Measurements from ENCODE around the gene ATAD3A.
"Not testable (repeated sequence)": the region's sequence is repeated elsewhere in the genome, so short reads cannot be mapped to it uniquely, and the experiment has no call there.

ATAD3A gene

DNA sequence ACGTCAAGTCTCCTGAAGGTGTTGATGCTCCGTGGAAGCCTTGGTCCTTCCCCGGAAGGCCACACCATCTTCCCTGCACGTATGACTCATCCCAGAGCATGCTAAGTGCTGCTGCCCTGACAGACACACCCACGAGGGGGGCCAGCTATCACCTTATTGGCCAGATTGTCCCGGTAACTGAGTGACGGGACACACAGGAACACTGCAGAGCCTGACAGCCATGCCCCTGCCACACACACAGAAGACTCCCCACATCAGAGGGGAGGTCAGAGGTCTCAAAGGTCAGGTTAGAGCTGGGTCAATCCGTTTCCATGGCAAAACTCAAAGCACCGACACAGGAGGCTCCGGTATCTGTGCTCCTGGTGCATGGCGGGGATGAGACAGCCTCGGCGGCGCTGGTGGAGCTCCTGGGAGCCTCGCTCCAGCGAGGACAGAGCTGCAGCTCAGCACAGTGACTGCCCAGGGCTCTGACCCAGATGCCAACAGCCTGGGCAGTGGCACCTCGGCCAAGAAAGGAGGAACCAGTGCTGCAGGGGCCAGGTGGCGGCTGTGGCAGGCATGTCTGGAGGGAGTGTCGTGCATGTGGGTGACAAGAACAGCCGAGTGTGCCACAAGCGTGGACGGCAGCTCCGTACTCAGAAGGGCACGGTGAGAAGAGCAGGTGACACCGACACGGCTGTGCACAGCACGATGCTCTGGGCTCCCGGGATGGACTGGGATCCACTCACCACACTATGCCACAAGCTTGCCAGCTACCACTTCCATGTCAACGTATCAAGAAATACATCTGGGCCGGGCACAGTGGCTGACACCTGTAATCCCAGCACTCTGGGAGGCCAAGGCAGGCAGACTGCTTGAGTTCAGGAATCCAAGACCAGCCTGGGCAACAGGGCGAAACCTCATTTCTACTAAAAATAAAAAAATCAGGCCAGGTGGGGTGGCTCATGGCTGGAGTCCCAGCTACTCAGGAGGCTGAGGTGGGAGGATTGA, 43.3 kb downstream of the ATAD3A start:
- DNase-seq (ENCODE audit: low read depth): no peak

- DNase-seq (ENCODE audit: low read depth): no peak
Measured at GRCh38 chr1:1556505-1556904, 44.5 kb downstream of the ATAD3A start.

DNA sequence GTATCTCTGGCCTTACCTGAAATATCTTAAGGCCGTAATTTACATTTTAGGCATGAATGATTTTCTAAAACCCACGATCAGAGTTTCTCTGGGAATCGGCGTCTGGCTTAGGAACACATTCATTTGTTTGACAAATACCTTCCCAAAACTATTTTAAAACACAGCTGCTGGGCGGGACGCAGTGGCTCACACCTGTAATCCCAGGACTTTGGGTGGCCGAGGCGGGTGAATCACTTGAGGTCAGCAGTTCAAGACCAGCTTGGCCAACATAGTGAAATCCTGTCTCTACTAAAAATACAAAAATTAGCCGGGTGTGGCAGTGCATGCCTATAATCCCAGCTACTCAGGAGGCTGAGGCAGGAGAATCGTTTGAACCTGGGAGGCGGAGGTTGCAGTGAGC, 45.0 kb downstream of the ATAD3A start:
- DNase-seq (ENCODE audit: low read depth): not testable (repeated sequence)

DNA sequence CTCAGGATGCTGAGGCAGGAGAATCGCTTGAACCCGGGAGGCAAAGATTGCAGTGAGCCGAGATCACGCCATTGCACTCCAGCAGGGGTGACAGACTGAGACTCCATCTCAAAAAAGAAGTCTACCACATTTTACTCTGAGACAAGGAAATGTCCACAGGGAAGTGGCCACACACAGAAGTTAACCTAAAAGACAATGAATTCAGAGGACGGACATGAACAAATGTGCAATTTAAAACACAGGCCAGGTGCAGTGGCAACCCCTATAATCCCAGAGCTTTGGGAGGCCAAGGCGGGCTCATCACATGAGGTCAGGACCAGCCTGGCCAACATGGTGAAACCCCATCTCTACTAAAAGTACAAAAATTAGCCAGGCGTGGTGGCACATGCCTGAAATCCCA, 45.7 kb downstream of the ATAD3A start:
- not testable (repeated sequence) for DNase-seq (ENCODE audit: low read depth)

DNA sequence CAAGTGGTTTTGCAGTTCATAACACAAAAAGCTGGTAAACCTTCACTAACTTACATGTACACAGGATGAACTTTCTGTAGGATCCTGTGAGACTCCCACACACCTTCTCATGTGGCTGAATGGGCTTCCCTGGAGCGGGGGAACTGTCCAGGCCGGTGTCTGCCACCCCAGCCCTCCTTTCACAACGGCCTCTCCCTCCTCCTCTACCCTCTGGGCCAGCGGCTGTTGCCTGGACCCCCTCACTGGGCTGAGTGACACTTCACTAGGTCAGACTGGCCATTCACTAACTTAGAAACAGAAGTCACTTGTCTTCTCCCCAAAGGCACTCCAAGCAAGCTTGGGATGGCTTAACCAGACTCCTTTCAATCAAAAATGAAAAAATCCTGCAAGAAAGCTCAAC, 46.6 kb downstream of the ATAD3A start:
- no peak for DNase-seq (ENCODE audit: low read depth)

DNA sequence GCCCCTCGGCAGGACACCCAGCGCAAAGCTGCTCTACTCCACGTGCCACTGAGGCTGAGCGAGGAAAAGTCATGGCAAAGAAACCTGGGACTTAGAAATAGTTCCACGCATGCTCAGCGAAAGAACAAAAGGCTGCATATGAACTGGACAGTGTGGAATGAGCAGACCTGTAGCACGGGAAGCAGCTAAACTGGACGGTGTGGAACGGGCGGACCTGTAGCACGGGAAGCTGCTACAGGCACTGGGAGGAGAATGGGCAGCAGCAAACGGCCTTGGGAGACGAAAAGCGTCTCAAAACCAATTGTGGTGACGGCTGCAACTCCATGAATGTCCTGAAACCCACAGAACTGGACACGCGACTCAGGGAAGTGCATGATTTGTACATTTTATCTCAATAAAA, 47.1 kb downstream of the ATAD3A start:
- DNase-seq (ENCODE audit: low read depth): no peak

DNA sequence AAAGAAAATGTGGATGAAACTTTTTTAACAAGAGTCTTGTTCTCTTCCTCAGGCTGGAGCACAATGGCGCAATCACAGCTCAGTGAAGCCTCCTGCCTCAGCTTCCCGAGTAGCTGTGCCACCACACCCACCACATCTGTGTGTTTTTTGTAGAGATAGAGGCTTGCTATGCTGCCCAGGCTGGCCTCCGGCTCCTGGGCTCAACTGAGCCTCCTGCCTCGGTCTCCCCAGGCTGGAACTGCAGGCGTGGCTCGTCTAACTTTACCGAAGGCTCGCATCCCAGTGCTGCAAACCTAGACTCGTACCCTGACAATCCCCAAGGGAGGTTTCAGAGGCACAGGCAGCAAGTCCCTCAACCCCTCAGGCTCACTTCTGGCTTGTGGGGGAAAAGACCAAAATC, 48.2 kb downstream of the ATAD3A start:
- DNase-seq (ENCODE audit: low read depth): no peak

DNA sequence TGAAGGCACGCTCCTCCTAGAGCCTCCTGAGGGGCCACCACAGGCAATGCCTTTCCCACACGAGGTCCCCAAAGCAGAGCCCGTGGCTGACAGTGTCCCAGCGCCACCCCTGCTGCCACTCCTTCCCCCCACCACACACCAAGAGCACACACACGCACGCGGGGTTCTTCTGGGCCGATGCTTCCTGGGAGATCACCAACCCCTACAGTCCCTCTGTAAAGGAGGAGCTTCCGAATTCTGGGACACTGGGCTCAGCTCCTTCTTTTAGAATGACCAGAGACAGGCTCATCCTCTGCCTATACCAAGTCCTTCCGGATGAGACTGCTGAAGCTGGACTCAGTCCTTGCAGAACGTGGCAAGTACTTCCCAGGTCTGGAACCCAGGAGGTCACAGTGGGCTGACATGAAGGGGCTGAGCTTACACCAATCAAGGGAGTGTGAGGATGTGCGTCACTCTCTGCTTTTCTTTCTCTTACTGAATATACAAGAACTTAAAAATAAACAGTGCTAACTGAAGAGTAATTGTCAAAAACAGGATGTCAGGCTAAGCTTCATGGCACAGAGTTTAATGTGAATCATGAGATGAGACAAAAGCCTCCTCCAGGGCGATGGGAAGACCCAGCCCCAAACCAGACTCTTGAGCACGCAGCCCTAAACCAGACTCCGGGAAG, 50.0 kb downstream of the ATAD3A start:
- no peak for DNase-seq (ENCODE audit: low read depth)

GRCh38 chr1:1562556-1563195, 50.7 kb downstream of the ATAD3A start:
- no peak for DNase-seq (ENCODE audit: low read depth)

DNA sequence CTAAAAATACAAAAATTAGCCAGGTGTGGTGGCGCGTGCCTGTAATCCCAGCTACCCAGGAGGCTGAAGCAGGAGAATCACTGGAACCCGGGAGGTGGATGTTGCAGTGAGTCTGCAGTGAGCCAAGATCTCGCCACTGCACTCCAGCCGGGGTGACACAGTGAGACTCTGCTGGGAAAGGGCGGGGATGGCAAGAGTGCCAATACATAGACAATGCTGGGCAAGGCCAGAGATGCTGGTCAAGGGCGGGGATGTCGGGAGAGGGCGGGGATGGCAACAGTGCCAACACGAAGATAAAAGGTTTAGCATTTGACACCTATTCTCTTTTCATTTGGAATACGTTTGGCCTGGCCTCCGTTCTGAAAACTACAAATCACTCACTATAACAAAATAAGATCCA, 51.7 kb downstream of the ATAD3A start:
- no peak for DNase-seq (ENCODE audit: low read depth)

- DNase-seq (ENCODE audit: low read depth): no peak
Measured at GRCh38 chr1:1564268-1564667, 52.3 kb downstream of the ATAD3A start.

GRCh38 chr1:1565340-1565739, 53.4 kb downstream of the ATAD3A start:
- DNase-seq (ENCODE audit: low read depth): no peak

DNA sequence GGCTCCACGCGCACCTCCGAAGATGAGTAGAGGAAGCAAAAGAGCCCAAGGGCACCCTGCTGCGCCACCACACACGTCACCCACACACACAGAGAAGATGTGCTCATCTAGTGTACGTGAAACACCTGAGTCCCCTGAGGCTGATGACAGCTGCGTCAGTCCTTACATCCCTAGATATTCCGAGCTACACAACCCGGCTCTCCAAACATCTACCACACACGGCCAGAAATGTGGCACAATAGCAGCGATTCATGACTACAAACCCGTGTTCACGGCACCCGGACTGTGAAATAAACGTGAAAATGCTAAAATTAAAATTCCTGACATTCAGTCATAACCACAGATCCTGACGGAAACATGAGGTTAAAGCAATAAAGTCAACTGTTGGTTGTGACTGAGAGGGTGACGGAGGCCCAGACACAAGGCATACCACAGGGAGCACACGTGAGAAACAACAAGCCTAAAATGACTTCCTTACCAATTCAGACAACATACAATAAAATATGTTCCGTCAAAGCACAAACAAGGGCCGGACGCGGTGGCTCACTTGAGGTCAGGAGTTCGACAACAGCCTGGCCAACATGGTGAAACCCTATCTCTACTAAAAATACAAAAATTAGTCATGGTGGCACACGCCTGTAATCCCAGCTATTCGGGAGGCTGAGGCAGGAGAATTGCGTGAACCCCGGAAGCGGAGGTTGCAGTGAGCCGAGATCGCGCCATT, 55.4 kb downstream of the ATAD3A start:
- DNase-seq (ENCODE audit: low read depth): no peak

- no peak for DNase-seq (ENCODE audit: low read depth)
Measured at GRCh38 chr1:1567891-1568291, 55.9 kb downstream of the ATAD3A start.

- DNase-seq (ENCODE audit: low read depth): no peak
Measured at GRCh38 chr1:1569341-1569740, 57.4 kb downstream of the ATAD3A start.

DNA sequence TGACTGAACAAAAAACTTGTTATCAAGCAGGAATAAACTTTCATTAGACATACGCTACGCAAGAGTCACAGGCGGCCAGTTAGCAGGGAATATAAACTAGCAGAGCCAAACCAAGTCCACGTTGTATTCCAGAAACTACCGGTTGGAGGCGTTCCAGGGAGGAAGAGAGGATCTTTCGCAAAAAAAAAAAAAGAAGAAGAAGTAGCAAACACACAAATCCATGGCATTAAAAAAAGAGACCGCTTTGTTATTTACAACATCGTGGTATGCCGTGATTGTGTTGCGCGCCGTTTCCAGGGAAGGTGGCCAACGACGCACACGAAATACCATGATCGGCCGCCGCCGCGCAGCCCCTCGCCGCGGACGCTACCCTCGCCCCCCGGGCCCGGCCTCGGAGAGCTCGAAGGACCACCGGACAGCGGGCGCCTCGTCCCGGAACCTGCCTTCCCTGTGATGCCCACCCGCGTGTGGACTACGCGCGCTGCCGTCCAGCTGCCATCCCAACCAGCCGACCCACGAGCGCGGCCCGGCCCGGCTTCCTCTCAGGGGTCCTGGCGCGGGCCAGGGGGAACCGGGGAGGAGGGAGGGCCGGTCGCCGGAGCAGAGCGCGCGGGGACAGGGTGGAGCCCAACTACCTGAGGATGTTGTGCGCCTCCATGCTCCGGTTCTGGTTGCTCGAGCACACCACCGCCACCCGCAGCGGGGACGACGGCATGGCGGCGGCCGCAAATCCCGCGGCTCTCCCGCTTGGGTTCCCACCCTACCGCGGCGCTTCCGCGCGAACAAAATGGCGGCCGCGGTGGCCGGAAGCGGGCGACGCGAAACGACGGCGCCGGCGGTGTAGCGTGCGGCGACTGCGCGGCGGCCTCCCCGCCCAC, 62.1 kb downstream of the ATAD3A start:
- DNase-seq (ENCODE audit: low read depth): peak; percentile 59

- peak; percentile 92 for DNase-seq (ENCODE audit: low read depth)
Measured at GRCh38 chr1:1574721-1575537, 63.0 kb downstream of the ATAD3A start, which contains the start of gene SSU72. TSS of gene SSU72 (minus strand) at chr1:1574863. CDS start at chr1:1574557, 306 bp downstream.

- no peak for DNase-seq (ENCODE audit: low read depth)
Measured at GRCh38 chr1:1577367-1578011, 65.5 kb downstream of the ATAD3A start.

GRCh38 chr1:1578371-1578940, 66.5 kb downstream of the ATAD3A start:
- no peak for DNase-seq (ENCODE audit: low read depth)
